NCI-H524 treated with DMSO at 0.1 percent for 48 hours (cell line): ENCODE measurements around the gene SLC9A9.
A peak's percentile ranks its signal among the peaks of the same experiment; 100 is the strongest.
"Not testable (repeated sequence)": the region's sequence is repeated elsewhere in the genome, so short reads cannot be mapped to it uniquely, and the experiment has no call there.

Source experiments
- DNase-seq: peaks from one replicate; lab custom pipeline; 2025; lab: John Stamatoyannopoulos, UW

SLC9A9 gene

DNA sequence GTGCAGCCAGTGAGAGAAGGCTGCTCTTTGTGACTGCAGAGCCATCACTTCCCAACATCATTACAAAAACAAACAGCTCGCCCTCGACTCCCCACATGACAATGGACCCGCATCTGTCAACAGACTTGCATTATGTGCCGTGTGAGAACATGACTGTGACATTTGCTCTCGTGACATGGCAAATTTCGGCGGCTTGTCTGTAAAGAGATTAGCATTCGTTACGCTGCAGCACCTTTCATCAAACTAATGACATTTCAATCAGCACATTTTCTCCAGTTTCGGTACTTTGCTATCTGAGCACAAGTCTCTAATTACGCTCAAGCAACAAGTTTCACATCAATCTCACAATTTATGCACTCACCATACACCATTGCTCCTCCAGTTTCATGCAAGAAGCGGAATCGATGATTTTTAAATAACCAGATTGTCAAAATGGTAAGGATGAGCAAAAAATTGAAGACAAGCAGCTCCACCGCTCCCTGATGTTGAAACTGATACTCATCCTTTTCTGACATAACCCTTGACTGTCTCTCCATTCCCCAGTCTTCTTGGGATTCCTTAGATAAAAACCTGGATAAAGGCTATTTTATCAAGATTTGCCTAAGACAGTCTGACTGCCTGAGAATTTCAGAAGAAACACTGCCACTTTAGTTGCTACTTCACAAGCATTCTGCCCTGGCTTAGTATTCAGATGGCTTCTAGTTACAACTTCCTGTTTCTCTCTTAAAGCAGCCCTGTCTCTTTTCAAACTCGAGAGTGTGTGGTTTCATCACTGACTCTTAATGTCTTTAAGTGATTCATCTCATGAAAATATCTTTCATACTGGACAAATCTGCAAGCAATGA is at the start of gene SLC9A9:
TSS of gene SLC9A9 (minus strand) at position 682 of the 845 bp plus-strand sequence. CDS start at position 536, 146 bp downstream.
- peak; percentile 15 for DNase-seq

DNA sequence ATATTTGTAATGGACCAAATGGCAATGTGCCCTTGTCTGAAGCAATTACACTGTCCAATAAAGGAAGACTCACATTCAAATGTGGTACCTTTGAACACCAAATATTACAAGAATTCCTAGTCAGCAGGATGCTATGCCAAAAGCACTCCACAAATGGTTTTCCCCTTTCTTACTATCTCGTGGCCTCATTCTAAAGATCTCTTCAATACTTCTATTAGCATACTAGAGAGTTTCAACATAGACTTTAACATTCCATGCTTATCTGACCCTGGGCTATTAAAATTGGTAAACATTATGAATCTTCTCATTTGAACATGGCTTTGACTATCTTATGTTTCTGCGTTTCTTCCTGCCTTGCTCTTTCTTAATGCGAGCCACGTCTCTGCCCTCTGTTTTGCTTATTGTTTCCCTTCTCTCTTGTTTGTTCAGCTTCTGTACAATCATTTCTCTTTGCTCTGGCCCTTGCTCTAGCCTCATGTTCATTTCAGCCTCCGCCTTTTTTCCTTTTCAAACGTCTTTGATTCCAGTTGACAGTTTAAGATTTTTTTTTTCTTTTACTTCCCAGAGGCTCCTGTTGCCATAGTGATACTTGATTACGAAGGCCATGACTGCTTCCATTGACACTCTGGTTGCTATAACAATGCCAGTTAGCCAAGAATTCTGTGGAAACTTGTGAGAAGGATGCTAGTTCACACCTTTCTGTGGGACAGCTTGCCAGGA is 49.5 kb upstream of the SLC9A9 start:
- no peak for DNase-seq

- no peak for DNase-seq
These were observed 48.2 kb upstream of the SLC9A9 start for GRCh38 chr3:143896486-143896885.

- peak; percentile 14 for DNase-seq
These were observed 47.5 kb upstream of the SLC9A9 start for GRCh38 chr3:143895805-143896204.

- DNase-seq = no peak
These were observed 40.6 kb upstream of the SLC9A9 start for GRCh38 chr3:143888846-143889245.

DNA sequence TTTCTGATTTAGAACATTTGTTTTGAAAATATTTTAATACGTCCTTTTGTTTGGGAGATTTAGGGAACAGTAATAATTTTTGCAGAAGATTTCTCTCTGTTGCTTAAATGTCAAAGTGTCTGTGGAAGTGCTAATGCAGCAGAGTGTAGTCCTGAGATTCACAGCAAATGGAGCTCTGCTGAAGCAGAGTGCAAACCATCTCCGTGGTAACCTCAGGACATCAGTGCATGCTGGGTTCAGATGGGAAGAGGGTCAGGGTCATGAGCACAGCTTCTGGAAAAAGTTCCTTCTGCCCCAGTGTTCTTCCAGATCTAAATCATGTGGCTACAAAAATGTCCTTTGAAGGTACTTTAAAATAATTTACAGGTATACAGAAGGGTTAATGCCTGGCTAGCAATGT is 39.9 kb upstream of the SLC9A9 start:
- DNase-seq = no peak

GRCh38 chr3:143885780-143886427 is 37.6 kb upstream of the SLC9A9 start:
- DNase-seq = no peak

DNA sequence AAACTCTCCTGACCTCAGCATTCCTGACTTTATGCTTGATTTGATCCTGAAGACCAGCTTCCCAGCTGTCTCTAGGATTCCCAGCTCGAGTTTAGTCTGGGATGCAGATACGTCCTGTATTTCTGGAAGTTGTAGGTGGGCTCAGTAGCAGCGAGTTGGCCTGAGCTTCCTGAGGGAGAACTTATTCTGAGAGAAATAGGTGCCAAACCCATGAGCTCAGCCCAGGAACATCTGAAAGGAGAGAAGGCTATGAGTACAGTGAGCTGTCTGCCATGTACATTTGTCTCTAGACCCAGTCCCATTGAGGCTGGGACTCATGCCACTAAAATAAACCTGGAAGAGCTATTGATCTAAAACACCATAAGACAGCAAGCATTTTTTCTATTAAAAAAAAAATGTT is 36.6 kb upstream of the SLC9A9 start:
- no peak for DNase-seq

DNA sequence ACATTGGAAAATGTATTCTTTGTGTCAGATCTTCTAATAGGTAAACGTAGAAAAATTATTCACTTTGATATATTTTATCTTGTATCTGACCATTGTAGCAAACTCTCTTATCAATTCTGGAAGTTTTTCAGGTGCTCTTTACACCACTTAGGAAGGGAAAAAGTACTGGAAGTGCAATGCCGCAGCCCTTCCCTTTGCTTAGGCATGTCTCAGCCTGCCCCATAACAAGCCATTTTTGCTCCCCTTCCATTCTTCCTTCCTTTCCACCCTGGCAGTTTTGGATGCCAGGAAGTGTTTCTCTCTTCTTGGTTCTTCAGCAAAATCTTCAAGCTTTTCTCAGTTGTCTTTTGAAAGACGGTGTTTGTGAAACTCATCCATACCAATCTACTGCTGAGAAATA is 34.9 kb upstream of the SLC9A9 start:
- DNase-seq = no peak

- DNase-seq = no peak
These were observed 32.8 kb upstream of the SLC9A9 start for GRCh38 chr3:143881095-143881494.

DNA sequence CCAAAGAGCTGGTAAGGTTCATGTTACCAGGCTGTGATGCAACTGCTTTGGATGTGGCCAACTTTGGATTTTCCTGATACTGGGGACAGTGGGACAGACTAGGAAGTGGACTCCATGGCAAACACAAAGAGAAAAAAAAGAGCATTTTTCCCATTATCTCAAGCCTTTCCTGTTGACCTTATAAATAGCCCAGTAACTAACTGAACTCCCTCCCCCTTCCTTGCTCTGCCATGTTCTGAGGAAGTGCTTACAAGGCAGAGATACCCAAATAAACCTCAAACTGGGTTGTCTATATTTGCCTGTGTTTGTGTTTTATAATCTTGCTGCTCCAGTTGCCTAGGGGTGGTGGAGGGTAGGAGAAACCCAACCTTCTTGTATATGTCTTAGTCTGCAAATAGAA is 27.3 kb upstream of the SLC9A9 start:
- DNase-seq = no peak

GRCh38 chr3:143873553-143873952 is 25.3 kb upstream of the SLC9A9 start:
- not testable (repeated sequence) for DNase-seq

DNA sequence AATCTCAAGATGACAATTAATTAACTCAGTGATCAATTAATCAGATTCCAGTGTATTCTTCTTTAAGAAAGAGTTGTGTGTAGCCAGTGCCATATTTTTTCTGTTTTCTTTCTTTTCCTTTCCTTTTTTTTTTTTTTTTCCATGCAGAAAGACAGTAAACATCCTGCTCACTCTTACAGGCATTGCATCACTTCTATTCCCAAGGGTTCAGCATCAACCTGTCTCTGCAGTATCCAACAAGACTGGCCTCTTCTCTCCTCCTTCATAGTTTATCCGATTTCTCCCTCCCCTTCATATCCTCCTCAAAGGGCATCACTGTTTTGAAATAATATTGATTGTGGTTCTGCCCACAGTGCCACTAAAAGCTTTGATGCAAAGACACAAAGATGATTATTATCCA is 17.0 kb upstream of the SLC9A9 start:
- no peak for DNase-seq

DNA sequence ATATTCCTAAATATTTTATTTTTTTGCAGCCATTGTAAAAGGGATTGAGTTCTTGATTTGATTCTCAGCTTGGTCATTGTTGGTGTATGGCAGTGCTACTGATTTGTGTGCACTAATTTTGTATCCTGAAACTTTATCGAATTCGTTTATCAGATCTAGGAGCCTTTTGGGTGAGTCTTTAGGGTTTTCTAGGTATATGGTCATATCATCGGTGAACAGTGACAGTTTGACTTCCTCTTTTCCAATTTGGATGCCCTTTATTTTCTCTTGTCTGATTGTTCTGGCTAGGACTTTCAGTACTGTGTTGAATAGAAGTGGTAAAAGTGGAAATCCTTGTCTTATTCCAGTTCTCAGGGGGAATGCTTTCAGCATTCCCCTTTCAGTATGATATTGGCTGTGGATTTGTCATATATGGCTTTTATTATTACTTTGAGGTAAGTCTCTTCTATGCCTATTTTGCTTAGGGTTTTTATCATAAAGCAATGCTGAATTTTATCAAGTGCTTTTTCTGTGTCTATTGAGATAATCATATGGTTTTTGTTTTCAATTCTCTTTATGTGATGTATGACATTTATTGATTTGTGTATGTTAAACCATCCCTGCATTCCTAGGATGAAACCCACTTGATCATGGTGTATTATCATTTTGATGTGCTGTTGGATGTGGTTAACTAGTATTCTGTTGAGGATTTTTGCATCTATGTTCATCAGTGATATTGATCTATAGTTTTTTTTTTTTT is 11.4 kb upstream of the SLC9A9 start:
- no peak for DNase-seq

- DNase-seq = no peak
These were observed 8.1 kb upstream of the SLC9A9 start for GRCh38 chr3:143856252-143856970.

GRCh38 chr3:143855183-143855582 is 6.9 kb upstream of the SLC9A9 start:
- no peak for DNase-seq

GRCh38 chr3:143851331-143852017 is 3.2 kb upstream of the SLC9A9 start:
- DNase-seq = no peak

- DNase-seq = no peak
These were observed 2.6 kb upstream of the SLC9A9 start for GRCh38 chr3:143850877-143851276.

GRCh38 chr3:143849854-143850549 is 1.7 kb upstream of the SLC9A9 start:
- no peak for DNase-seq

GRCh38 chr3:143848704-143849103 is 436 bp upstream of the SLC9A9 start:
- DNase-seq = no peak
